Hepatocyte (in vitro differentiated cells): ENCODE results near the gene SYT7.

Source experiments
- EZH2 ChIP-seq: fragments of 200-600 bp; sonication (generic); IDR thresholded peaks from 2 replicates; pipeline ENCODE4 v1.6.1; 2016; ENCODE audit warnings: antibody characterized with exemption, mild to moderate bottlenecking, borderline replicate concordance
- TF ChIP-seq, protein P1 (sequence below): fragments of 200-600 bp; sonication (generic); IDR thresholded peaks from 2 replicates; pipeline ENCODE4 v1.5.1; 2016; ENCODE audit warnings: antibody characterized with exemption, mild to moderate bottlenecking; ENCODE audit not compliant: poor library complexity

DNA sequence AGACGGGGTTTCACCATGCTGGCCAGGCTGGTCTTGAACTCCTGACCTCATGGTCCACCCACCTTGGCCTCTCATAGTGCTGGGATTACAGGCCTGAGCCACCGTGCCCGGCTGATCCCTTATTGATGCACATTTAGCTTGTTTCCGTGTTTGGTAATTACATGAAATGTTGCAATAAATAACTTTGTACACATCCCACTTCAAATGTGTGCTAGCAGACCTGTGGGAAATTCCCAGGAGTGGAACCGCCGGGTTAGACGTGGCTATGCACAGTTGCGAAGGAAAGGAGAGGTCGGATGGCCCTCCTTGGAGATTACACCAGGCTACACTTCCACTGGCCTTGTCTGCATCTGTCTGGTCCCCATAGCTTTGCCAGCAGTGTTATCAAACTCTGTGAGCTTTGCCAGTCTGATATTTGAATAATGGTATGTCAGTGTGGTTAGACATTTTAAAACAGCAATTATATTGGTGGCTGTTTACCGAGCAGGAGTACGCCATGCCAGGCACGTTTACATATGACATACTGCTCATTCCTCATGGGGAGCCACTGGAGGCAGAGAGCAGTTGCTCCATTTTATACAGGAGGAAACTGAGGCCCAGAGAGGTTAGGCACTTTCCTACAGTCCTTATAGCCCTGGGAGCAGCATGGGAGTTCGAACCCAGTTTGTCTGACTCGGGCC is 27.2 kb upstream of the SYT7 start:
- TF ChIP-seq, protein P1, sequence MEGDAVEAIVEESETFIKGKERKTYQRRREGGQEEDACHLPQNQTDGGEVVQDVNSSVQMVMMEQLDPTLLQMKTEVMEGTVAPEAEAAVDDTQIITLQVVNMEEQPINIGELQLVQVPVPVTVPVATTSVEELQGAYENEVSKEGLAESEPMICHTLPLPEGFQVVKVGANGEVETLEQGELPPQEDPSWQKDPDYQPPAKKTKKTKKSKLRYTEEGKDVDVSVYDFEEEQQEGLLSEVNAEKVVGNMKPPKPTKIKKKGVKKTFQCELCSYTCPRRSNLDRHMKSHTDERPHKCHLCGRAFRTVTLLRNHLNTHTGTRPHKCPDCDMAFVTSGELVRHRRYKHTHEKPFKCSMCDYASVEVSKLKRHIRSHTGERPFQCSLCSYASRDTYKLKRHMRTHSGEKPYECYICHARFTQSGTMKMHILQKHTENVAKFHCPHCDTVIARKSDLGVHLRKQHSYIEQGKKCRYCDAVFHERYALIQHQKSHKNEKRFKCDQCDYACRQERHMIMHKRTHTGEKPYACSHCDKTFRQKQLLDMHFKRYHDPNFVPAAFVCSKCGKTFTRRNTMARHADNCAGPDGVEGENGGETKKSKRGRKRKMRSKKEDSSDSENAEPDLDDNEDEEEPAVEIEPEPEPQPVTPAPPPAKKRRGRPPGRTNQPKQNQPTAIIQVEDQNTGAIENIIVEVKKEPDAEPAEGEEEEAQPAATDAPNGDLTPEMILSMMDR: no peak
- TF ChIP-seq EZH2: no peak
